ENCODE measurements around the gene ARMH2. TPM values are rescaled to one million over a fixed set of nuclear protein-coding genes. Genes with fewer than 3 reads are reported as not detected.

Gene ARMH2
- total and polyA plus RNA-seq, 2 donors (not counting 3 experiments of a cell fraction or from before 2014, with no cell fraction given), result not detected

- no peak overlapping the region for H3K9ac ChIP-seq (replicated peaks; ENCODE audit: extremely low read depth, insufficient read depth, low read length)
- POLR2A ChIA-PET, result no interaction called here
- H3K4me3 ChIP-seq (replicated peaks in 1 of 3; ENCODE audit: insufficient read depth in 1 of 3, low read depth in 1 of 3, low read length in 3 of 3), result no peak overlapping the region
- no peak overlapping the region for H2AFZ ChIP-seq (ENCODE audit: low read depth, low read length)
- H3K9me1 ChIP-seq (replicated peaks; ENCODE audit: control insufficient read depth, extremely low read depth, insufficient read depth, low read length), result no peaks in the 10 kb centered on the region
- no peaks in the 10 kb centered on the region for H3K9me3 ChIP-seq (replicated peaks; ENCODE audit: control insufficient read depth, insufficient read depth, low read length)
- no peaks in the 10 kb centered on the region for H3K79me2 ChIP-seq (ENCODE audit: control insufficient read depth, insufficient read depth, low read length)
- BruUV-seq (replicated peaks), result no TSS peak
- intact Hi-C loops (cut with micrococcal nuclease), result no loop called here
- H3K4me2 ChIP-seq (ENCODE audit: insufficient read depth, low read length), result no peak overlapping the region
- H3K27me3 ChIP-seq (ENCODE audit: control insufficient read depth in 2 of 2, insufficient read depth in 2 of 2, low read length in 2 of 2), result no peaks in the 10 kb centered on the region
- H3K27ac ChIP-seq (ENCODE audit: insufficient read depth, low read depth, low read length), result no peak overlapping the region
- no peaks in the 10 kb centered on the region for H3K36me3 ChIP-seq (ENCODE audit: control insufficient read depth in 2 of 2, extremely low read depth in 1 of 2, insufficient read depth in 2 of 2, low read length in 2 of 2)
- FAIRE-seq, result no peak
- no peak for TF ChIP-seq JUN (IDR thresholded peaks at IDR 0.05; ENCODE audit: borderline replicate concordance, insufficient read depth, insufficient read length, low read depth)
- CTCF ChIA-PET, result interaction anchor here (1.5 kb wide), 1 partner anchor 10 kb away, joined by 3 read pairs; no protein-coding TSS in a partner anchor
- dilution Hi-C loops (cut with MboI; ENCODE audit: extremely low pct_ligation_motif_present, low sequenced_read_pairs), result no loop called here
- H4K20me1 ChIP-seq (replicated peaks; ENCODE audit: control insufficient read depth, extremely low read depth, insufficient read depth, low read length), result no peaks in the 10 kb centered on the region
- no peaks in the 10 kb centered on the region for H3K4me1 ChIP-seq (ENCODE audit: control insufficient read depth, extremely low read depth, insufficient read depth, low read length)
- DNase-seq (ENCODE audit: low read depth, low spot score), result no peak
These were observed 2.0 kb downstream of the ARMH2 start for GRCh38 chr6:24796616-24797290.

GRCh38 chr6:24795106-24795505 lies 3.6 kb downstream of the ARMH2 start:
- intact Hi-C loops (cut with micrococcal nuclease), result no loop called here
- H3K79me2 ChIP-seq (ENCODE audit: control insufficient read depth, insufficient read depth, low read length), result no peaks in the 10 kb centered on the region
- H3K9me1 ChIP-seq (replicated peaks; ENCODE audit: control insufficient read depth, extremely low read depth, insufficient read depth, low read length), result no peaks in the 10 kb centered on the region
- no peak overlapping the region for H3K4me3 ChIP-seq (replicated peaks in 1 of 3; ENCODE audit: insufficient read depth in 1 of 3, low read depth in 1 of 3, low read length in 3 of 3)
- no peaks in the 10 kb centered on the region for H3K36me3 ChIP-seq (ENCODE audit: control insufficient read depth in 2 of 2, extremely low read depth in 1 of 2, insufficient read depth in 2 of 2, low read length in 2 of 2)
- H3K27me3 ChIP-seq (ENCODE audit: control insufficient read depth in 2 of 2, insufficient read depth in 2 of 2, low read length in 2 of 2), result no peaks in the 10 kb centered on the region
- BruUV-seq (replicated peaks), result no TSS peak
- TF ChIP-seq MAX (IDR thresholded peaks at IDR 0.05; ENCODE audit: insufficient read depth, insufficient read length) (no peak), JUN (IDR thresholded peaks at IDR 0.05; ENCODE audit: borderline replicate concordance, insufficient read depth, insufficient read length, low read depth) (no peak), EZH2 (IDR thresholded peaks at IDR 0.05; ENCODE audit: borderline replicate concordance, low read depth, low read length, severe bottlenecking) (no peak), FOS (IDR thresholded peaks at IDR 0.05; ENCODE audit: borderline replicate concordance, insufficient read depth, low read length) (no peak), GATA2 (IDR thresholded peaks at IDR 0.05; ENCODE audit: insufficient read depth, insufficient read length, low read depth, low read length) (no peak), MYC (IDR thresholded peaks at IDR 0.05; ENCODE audit: low read depth, low read length) (no peak), POLR2A (IDR thresholded peaks at IDR 0.05; ENCODE audit: low read depth, low read length) (no peak), POLR2AphosphoS5 (IDR thresholded peaks at IDR 0.05; ENCODE audit: insufficient read depth, low read depth, low read length) (no peak)
- TF ChIP-seq, protein P1, sequence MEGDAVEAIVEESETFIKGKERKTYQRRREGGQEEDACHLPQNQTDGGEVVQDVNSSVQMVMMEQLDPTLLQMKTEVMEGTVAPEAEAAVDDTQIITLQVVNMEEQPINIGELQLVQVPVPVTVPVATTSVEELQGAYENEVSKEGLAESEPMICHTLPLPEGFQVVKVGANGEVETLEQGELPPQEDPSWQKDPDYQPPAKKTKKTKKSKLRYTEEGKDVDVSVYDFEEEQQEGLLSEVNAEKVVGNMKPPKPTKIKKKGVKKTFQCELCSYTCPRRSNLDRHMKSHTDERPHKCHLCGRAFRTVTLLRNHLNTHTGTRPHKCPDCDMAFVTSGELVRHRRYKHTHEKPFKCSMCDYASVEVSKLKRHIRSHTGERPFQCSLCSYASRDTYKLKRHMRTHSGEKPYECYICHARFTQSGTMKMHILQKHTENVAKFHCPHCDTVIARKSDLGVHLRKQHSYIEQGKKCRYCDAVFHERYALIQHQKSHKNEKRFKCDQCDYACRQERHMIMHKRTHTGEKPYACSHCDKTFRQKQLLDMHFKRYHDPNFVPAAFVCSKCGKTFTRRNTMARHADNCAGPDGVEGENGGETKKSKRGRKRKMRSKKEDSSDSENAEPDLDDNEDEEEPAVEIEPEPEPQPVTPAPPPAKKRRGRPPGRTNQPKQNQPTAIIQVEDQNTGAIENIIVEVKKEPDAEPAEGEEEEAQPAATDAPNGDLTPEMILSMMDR (IDR thresholded peaks at IDR 0.05; ENCODE audit: extremely low read depth in 1 of 2, insufficient read depth in 1 of 2, low read depth in 1 of 2, low read length in 2 of 2), result no peak
- ChIA-PET CTCF (interaction anchor here (0.9 kb wide), 1 partner anchor 10 kb away, joined by 3 read pairs; no protein-coding TSS in a partner anchor), POLR2A (no interaction called here)
- H3K4me2 ChIP-seq (ENCODE audit: insufficient read depth, low read length), result no peak overlapping the region
- no peak for FAIRE-seq
- no peaks in the 10 kb centered on the region for H4K20me1 ChIP-seq (replicated peaks; ENCODE audit: control insufficient read depth, extremely low read depth, insufficient read depth, low read length)
- no peak for DNase-seq (ENCODE audit: low read depth, low spot score)
- H3K4me1 ChIP-seq (ENCODE audit: control insufficient read depth, extremely low read depth, insufficient read depth, low read length), result no peaks in the 10 kb centered on the region
- dilution Hi-C loops (cut with MboI; ENCODE audit: extremely low pct_ligation_motif_present, low sequenced_read_pairs), result no loop called here
- no peak overlapping the region for H2AFZ ChIP-seq (ENCODE audit: low read depth, low read length)
- no peaks in the 10 kb centered on the region for H3K9me3 ChIP-seq (replicated peaks; ENCODE audit: control insufficient read depth, insufficient read depth, low read length)
- no peak overlapping the region for H3K9ac ChIP-seq (replicated peaks; ENCODE audit: extremely low read depth, insufficient read depth, low read length)
- H3K27ac ChIP-seq (ENCODE audit: insufficient read depth, low read depth, low read length), result no peak overlapping the region
